ENCODE results near the gene NUBP1.

NUBP1 gene

GRCh38 chr16:10808850-10809249 lies 65.2 kb downstream of the NUBP1 start:
- no peak for DNase-seq

DNA sequence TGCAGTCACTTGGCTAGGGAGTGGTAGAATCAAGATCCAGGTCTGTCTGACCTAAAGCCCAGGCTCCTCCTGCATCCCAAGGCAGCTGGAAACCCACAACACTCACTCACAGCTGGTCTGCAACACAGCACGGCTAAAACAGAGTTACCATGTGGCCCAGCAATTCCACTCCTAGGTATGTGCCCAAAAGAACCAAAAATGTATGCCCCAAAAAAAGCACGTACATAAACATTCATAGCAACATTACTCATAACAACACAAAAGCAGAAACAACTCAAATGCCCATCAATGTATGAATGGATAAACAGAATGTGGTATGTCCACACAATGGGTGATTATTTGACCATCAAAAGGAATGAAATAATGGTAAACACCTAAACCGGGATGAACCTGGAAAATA lies 66.1 kb downstream of the NUBP1 start:
- DNase-seq = no peak

- DNase-seq = no peak
Measured at GRCh38 chr16:10812312-10813098, 68.9 kb downstream of the NUBP1 start.

GRCh38 chr16:10813099-10813455 lies 69.4 kb downstream of the NUBP1 start:
- DNase-seq = no peak

DNA sequence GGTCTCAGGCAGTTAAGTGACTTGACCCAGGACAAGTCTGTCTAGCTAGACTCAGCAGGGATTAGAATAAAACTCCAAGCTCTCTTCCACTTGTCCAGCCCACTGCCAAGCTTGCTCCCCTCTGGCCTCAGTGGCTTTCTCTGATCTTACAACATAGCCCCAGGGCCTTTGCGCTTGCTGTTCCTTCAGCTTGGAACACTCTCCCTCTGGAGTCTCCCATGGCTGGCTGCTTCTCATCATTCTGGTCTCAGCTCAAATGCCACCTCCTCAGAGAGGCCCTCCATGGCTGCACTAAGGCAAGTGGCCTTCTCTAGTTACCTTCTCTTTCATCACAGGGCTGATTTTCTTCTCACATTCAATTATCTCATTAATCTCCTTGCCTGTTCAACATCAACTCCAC lies 73.9 kb downstream of the NUBP1 start:
- no peak for DNase-seq

DNA sequence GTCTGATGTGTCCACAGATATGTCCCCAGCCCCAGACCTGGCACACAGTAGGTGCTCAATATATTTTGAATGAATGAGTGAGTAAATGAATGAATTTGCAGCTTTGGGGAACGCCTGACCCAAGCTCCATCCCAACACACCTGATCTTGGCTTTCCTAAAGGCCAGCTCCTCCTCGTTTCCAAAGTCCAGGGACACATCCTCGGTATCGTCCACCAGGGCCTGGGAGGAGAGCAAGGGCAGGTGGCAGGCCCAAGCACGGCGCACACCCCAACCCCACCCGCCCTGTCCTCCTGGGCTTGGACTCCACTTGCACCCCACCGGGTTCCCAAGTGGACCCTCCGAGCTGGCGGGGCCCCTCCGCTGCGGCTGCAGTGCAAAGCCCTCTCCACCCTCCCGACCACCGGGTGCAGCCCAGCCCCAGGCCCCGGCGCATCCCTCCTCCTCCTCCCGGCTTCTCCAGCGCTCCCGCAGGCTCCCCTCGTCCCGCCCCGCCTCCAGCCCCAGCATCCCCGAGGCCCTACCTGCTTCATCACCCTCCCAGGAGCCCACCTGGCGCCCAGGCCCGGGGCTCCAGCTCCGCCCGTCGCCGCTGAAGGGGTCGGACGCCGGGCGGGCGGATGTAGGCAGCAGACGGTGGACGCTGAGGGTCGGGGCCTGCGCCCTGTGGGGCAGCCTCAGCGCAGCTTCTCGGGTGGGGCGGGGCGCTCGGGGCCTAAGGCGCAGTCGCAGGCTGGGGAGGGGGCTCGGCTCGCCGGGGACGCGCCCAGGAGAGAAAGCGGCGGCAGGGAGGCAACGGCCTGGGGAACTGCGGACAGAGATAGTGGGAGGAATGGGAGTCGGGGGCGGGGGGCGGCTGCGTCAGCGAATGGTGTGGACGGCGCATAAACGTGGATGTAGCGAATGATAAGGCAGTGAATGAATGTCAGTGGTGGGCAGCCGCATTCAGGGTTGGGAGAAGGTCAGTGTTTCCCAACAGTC lies 74.6 kb downstream of the NUBP1 start, which contains the start of gene TVP23A:
TVP23A (minus strand) TSS at position 832 of the 979 bp plus-strand sequence; CDS start at position 531, 301 bp downstream.
- no peak for DNase-seq
